ENCODE data around the gene JAZF1. TPM values are rescaled to one million over a fixed set of nuclear protein-coding genes. Genes with fewer than 3 reads are reported as not detected.

Gene JAZF1
- total and polyA plus RNA-seq, 4 donors: 5.2 to 16.5 (median 10.7) TPM

GRCh38 chr7:27885652-27886051 is 294.9 kb downstream of the JAZF1 start:
- DNase-seq (no peak), ATAC-seq (ENCODE audit: insufficient read depth, low FRiP score) (no peak)
- 87 to 90% methylated on average over 2 of the region's 2 CpGs for WGBS, 2 donors
- Histone ChIP-seq H3K9ac (ENCODE audit: insufficient read depth in 1 of 2, low read length in 2 of 2) (no peak overlapping the region), H3K36me3 (ENCODE audit: control insufficient read depth in 4 of 4, insufficient read depth in 4 of 4, low read length in 4 of 4) (peaks cover 0 to 3% (median 0%) of the 10 kb centered on the region in 4 donors), H3K27me3 (ENCODE audit: control insufficient read depth in 3 of 3, insufficient read depth in 3 of 3, low read length in 2 of 3) (no peaks in the 10 kb centered on the region), H3K4me3 (no peak overlapping the region), H3K27ac (ENCODE audit: low read depth in 1 of 2, low read length in 1 of 2) (no peak overlapping the region), H3K4me1 (ENCODE audit: control insufficient read depth in 5 of 5, insufficient read depth in 5 of 5, low read length in 5 of 5) (peaks cover 0 to 9% (median 4%) of the 10 kb centered on the region in 5 donors), H3K9me3 (ENCODE audit: control insufficient read depth in 4 of 4, insufficient read depth in 3 of 4, low read length in 3 of 4) (no peaks in the 10 kb centered on the region)
- TF ChIP-seq, protein P1, sequence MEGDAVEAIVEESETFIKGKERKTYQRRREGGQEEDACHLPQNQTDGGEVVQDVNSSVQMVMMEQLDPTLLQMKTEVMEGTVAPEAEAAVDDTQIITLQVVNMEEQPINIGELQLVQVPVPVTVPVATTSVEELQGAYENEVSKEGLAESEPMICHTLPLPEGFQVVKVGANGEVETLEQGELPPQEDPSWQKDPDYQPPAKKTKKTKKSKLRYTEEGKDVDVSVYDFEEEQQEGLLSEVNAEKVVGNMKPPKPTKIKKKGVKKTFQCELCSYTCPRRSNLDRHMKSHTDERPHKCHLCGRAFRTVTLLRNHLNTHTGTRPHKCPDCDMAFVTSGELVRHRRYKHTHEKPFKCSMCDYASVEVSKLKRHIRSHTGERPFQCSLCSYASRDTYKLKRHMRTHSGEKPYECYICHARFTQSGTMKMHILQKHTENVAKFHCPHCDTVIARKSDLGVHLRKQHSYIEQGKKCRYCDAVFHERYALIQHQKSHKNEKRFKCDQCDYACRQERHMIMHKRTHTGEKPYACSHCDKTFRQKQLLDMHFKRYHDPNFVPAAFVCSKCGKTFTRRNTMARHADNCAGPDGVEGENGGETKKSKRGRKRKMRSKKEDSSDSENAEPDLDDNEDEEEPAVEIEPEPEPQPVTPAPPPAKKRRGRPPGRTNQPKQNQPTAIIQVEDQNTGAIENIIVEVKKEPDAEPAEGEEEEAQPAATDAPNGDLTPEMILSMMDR (IDR thresholded peaks at IDR 0.05; ENCODE audit: control extremely low read depth, extremely low read depth): no peak

DNA sequence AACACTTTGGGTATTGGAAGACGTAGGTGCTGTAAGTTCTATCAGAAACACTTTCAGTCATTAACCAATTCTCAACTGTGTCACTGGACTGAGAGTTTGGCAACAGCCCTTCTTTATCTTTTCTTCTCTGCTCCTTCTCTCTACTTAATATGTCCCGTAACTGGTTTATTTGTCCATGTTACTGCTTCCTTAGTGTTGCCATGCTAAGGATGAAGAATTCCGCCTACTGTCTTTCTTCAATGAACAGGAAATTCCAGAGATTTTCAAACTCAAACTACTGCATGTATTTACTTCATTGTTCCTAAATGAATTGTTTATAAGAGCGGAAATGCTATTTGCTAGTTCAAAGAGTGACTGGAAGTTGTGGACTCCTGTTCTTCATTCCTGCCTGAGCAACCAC is 296.9 kb downstream of the JAZF1 start:
- Histone ChIP-seq H3K36me3 (ENCODE audit: control insufficient read depth in 4 of 4, insufficient read depth in 4 of 4, low read length in 4 of 4) (peaks cover 0 to 3% (median 0%) of the 10 kb centered on the region in 4 donors), H3K4me1 (ENCODE audit: control insufficient read depth in 5 of 5, insufficient read depth in 5 of 5, low read length in 5 of 5) (peaks cover 0 to 9% (median 4%) of the 10 kb centered on the region in 5 donors), H3K27ac (ENCODE audit: low read depth in 1 of 2, low read length in 1 of 2) (peak overlapping the region in 1 of 2 donors; percentile 21), H3K9ac (ENCODE audit: insufficient read depth in 1 of 2, low read length in 2 of 2) (no peak overlapping the region), H3K27me3 (ENCODE audit: control insufficient read depth in 3 of 3, insufficient read depth in 3 of 3, low read length in 2 of 3) (no peaks in the 10 kb centered on the region), H3K9me3 (ENCODE audit: control insufficient read depth in 4 of 4, insufficient read depth in 3 of 4, low read length in 3 of 4) (no peaks in the 10 kb centered on the region), H3K4me3 (no peak overlapping the region)
- ATAC-seq (ENCODE audit: insufficient read depth, low FRiP score) (no peak), DNase-seq (peak in 2 of 3 donors; percentile 49 to 53)
- 70 to 77% methylated on average over 4 of the region's 4 CpGs for WGBS, 2 donors
- TF ChIP-seq, protein P1 (IDR thresholded peaks at IDR 0.05; ENCODE audit: control extremely low read depth, extremely low read depth): no peak

DNA sequence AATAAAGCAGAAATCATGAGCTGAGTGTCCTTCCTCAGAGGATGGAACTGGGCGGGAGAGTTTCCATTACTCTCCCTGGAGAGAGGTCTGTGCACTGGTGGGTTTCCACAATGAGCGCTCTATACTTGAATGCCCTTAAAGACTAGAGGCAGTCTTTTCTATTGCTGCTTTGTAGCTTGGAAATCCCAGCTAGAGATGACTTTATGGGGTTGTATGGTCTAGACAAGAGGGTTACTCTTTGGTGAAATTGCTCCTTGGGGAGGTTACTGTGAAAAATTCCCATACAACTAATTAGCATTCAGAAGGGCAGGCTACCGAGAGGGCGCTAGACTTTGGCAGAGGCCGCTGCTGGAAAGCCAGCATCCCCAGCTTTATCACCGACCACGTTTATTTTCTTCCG is 303.8 kb downstream of the JAZF1 start:
- Histone ChIP-seq H3K9me3 (ENCODE audit: control insufficient read depth in 4 of 4, insufficient read depth in 3 of 4, low read length in 3 of 4) (no peaks in the 10 kb centered on the region), H3K36me3 (ENCODE audit: control insufficient read depth in 4 of 4, insufficient read depth in 4 of 4, low read length in 4 of 4) (peaks cover 0 to 2% (median 0%) of the 10 kb centered on the region in 4 donors), H3K4me3 (no peak overlapping the region), H3K27me3 (ENCODE audit: control insufficient read depth in 3 of 3, insufficient read depth in 3 of 3, low read length in 2 of 3) (no peaks in the 10 kb centered on the region), H3K4me1 (ENCODE audit: control insufficient read depth in 5 of 5, insufficient read depth in 5 of 5, low read length in 5 of 5) (peaks cover 0 to 14% (median 6%) of the 10 kb centered on the region in 5 donors), H3K9ac (ENCODE audit: insufficient read depth in 1 of 2, low read length in 2 of 2) (no peak overlapping the region), H3K27ac (ENCODE audit: low read depth in 1 of 2, low read length in 1 of 2) (no peak overlapping the region)
- 92 to 97% methylated on average over 8 of the region's 8 CpGs for WGBS, 2 donors
- TF ChIP-seq, protein P1 (IDR thresholded peaks at IDR 0.05; ENCODE audit: control extremely low read depth, extremely low read depth): no peak
- DNase-seq (no peak), ATAC-seq (ENCODE audit: insufficient read depth, low FRiP score) (no peak)

DNA sequence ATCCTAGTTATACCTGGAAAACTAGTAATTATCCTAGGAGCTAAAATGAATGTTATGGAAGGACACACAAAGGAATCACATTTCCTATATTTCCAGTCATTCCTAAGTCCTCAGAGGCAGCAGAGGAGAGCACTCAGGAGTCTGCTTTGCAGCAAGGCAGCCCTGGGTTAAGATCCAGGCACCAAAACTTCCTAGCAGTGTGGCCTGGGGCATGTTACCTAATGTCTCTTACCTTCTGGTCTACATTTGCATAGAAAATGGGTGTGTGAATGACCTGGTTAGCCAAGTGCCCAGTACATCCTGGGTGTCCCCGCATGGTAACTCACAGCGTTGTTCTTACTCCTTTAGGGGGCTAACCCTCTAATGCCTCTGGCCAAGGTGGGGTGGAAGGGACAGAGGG is 304.8 kb downstream of the JAZF1 start:
- DNase-seq: no peak
- Histone ChIP-seq H3K4me3 (no peak overlapping the region), H3K4me1 (ENCODE audit: control insufficient read depth in 5 of 5, insufficient read depth in 5 of 5, low read length in 5 of 5) (peaks cover 0 to 16% (median 8%) of the 10 kb centered on the region in 5 donors), H3K27me3 (ENCODE audit: control insufficient read depth in 3 of 3, insufficient read depth in 3 of 3, low read length in 2 of 3) (no peaks in the 10 kb centered on the region), H3K36me3 (ENCODE audit: control insufficient read depth in 4 of 4, insufficient read depth in 4 of 4, low read length in 4 of 4) (no peaks in the 10 kb centered on the region), H3K9me3 (ENCODE audit: control insufficient read depth in 4 of 4, insufficient read depth in 3 of 4, low read length in 3 of 4) (no peaks in the 10 kb centered on the region), H3K9ac (ENCODE audit: insufficient read depth in 1 of 2, low read length in 2 of 2) (no peak overlapping the region), H3K27ac (ENCODE audit: low read depth in 1 of 2, low read length in 1 of 2) (no peak overlapping the region)
- WGBS, 2 donors: 98% methylated on average over 2 of the region's 2 CpGs
- TF ChIP-seq, protein P1 (IDR thresholded peaks at IDR 0.05; ENCODE audit: control extremely low read depth, extremely low read depth): no peak
- ATAC-seq (ENCODE audit: insufficient read depth, low FRiP score): no peak

Measured in lung (tissue), 12 donors.